ENCODE data around the gene BAZ2A.
"Not testable (repeated sequence)": the region's sequence is repeated elsewhere in the genome, so short reads cannot be mapped to it uniquely, and the experiment has no call there.

The BAZ2A gene

GRCh38 chr12:56591961-56592360, 38.2 kb downstream of the BAZ2A start:
- no peak for DNase-seq

DNA sequence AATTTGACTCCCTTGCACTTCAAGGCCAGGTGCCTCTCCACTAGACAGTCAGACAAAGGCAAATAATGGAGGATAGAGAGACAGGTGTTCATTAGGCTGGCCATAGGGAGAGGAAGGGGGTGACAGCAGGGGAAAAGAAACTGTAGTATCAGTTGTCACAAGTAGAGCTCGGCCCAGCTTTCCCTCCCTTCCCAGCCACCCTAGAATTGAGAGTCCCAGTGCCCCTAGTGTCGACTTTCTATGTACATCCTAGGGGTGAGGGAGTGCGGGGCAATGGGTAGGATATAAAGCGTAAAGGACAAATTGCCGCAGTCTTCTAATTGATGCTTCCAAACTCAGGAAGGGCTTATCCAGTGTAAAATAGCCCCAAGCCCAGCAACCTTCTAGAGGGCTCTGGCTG, 39.0 kb downstream of the BAZ2A start:
- peak; percentile 9 for DNase-seq

DNA sequence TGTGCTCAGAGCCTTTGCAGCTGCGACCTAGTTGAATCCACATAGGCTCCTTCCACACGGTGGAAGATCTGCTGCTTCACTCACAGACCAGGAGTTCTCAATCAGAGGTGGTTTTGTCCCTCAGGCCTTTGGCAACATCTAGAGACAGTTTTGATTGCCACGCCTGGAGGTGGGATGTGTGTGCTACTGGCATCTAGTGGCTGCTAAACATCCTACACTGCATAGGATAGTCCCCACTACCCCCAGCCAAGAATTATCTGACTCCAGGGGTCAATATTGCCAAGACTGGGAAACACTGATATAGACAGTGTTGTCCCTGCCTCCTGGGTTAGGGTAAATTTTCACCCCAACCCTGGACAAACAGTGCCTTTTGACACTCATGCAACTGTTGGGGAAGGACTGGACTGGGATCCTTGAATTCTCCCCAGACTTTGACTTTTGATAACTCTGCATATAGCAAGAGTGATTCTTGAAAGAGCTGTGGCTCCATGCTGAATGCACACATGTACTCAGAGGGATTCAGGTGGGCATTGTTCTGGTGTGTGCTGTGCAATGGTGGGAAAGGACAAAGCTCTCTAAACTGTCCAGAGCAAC, 39.8 kb downstream of the BAZ2A start:
- DNase-seq = no peak

- DNase-seq = no peak
These were observed 40.3 kb downstream of the BAZ2A start for GRCh38 chr12:56589783-56590182.

- DNase-seq = no peak
These were observed 45.0 kb downstream of the BAZ2A start for GRCh38 chr12:56585098-56585497.

GRCh38 chr12:56581418-56582145, 48.5 kb downstream of the BAZ2A start:
- DNase-seq = no peak

DNA sequence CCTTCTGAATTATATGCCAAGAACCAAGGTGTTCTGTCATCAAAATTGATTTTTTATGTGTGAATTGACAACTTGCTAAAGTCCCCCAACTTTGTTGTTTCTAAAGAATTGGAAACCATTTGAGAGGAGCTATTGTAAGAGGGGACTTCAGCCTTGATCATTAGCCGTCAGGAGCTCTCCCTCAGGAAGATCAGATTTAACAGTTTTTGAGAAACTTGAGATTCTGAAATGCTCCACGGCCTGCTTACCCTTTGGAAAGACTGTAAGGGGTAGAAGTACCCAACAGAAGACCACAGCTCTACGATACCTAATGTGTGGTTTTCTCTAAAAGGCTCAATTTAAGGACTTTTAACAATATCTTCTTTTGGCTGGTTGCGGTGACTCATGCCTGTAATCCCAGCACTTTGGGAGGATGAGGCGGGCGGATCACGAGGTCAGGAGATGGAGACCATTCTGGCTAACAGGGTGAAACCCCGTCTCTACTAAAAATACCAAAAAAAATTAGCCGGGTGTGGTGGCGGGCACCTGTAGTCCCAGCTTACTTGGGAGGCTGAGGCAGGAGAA, 51.1 kb downstream of the BAZ2A start:
- DNase-seq = no peak

- DNase-seq = not testable (repeated sequence)
These were observed 52.9 kb downstream of the BAZ2A start for GRCh38 chr12:56577248-56577647.

- no peak for DNase-seq
These were observed 55.9 kb downstream of the BAZ2A start for GRCh38 chr12:56574210-56574609.

DNA sequence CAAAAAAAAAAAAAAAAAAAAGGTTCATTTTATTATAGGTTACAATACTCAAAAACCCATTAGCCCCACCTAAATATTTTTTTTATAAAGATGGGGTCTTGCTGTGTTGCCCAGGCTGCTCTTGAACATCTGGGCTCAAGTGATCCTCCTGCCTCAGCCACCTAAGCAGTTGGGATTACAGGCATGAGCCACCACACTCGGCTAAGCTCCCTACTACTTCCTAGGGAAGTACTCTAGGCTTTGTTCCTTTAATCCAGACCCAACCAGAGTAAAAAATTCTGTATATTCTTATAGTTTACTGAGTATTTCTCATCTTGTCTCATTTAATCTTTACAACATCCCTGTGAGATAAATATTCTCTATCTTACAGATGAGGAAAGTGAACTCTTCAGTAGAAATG, 57.8 kb downstream of the BAZ2A start:
- no peak for DNase-seq

- DNase-seq = no peak
These were observed 59.0 kb downstream of the BAZ2A start for GRCh38 chr12:56571121-56571520.

- DNase-seq = no peak
These were observed 62.0 kb downstream of the BAZ2A start for GRCh38 chr12:56568146-56568545.

GRCh38 chr12:56565510-56566101, 64.5 kb downstream of the BAZ2A start:
- DNase-seq = no peak

DNA sequence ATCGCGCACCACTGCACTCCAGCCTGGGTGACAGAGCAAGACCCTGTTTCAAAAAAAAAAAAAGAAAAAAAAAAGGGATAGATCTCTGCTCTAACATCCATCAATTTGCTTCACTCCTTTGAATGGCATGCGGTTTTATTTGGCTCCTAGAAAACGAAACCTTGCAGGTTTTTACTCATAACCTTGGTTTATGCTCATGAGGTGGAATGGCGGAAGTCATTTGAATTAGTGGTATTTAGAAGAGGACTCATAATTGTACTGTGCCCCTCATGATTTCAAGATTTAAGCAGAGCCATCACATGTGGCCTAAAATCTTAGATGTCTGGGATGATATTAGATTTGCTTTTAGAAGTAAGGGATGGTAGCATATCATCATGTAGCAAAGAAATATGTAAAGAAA, 79.1 kb downstream of the BAZ2A start:
- DNase-seq = no peak

DNA sequence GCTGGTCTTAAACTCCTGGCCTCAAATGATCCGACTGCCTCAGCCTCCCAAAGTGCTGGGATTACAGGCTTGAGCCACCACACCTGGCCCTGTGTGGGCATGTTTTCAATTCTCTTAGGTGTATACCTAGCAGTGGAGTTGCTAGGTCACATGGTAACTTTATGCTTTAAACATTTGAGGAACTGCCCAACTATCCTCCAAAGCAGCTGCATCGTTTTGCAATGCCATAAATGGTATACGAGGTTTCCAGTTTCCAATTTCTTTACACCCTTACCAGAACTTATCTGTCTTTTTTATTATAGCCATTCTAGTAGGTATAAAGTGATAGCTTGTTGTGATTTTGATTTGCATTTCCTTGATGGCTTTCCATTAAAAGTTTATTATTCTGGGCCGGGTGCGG, 83.4 kb downstream of the BAZ2A start:
- DNase-seq = no peak

Data from NCI-H1092 (cell line).